Body of pancreas (tissue), 4 donors: ENCODE measurements around the gene PAM16. TPM values are rescaled to one million over a fixed set of nuclear protein-coding genes. Genes with fewer than 3 reads are reported as not detected.

Experiments used
- ATAC-seq: fragments of 150-250 bp; one replicate; pipeline ENCODE4 v1.9.1; 2016
- DNase-seq, 4 donors: peaks; one replicate each; pipeline ENCODE4 v3.0.0-alpha.2; 2019
- H3K27ac ChIP-seq, 4 donors: fragments of 200-600 bp; sonication (generic); 1 replicate in 3 of 4; 2 replicates in 1 of 4; pipeline versions ENCODE4 v1.5.1 to v1.6.1; 2016 to 2019; ENCODE audit warnings: mild to moderate bottlenecking in 1 of 4, mixed read lengths in 1 of 4, moderate library complexity in 1 of 4
- H3K27me3 ChIP-seq, 2 donors: fragments of 200-600 bp; sonication (generic); one replicate each; pipeline ENCODE4 v1.6.0; 2016; ENCODE audit warnings: mild to moderate bottlenecking in 1 of 2
- H3K36me3 ChIP-seq, 2 donors: fragments of 200-600 bp; sonication (generic); replicated peaks in 1 of 2; 2 replicates each; pipeline ENCODE4 v1.5.1; 2016; ENCODE audit warnings: low read depth in 2 of 2; ENCODE audit not compliant: insufficient read depth in 1 of 2
- H3K4me1 ChIP-seq: fragments of 200-600 bp; sonication (generic); one replicate; pipeline ENCODE4 v1.6.0; 2016
- H3K4me3 ChIP-seq, 2 donors: fragments of 200-600 bp; sonication (generic); 1 replicate in 1 of 2; 2 replicates in 1 of 2; pipeline ENCODE4 v1.5.1; 2016 to 2019
- H3K9me3 ChIP-seq, 3 donors: fragments of 200-600 bp; sonication (generic); 1 replicate in 2 of 3; 2 replicates in 1 of 3; pipeline ENCODE4 v1.5.1; 2016
- POLR2A ChIP-seq, 3 donors: fragments of 450-650 bp; IDR thresholded peaks; one replicate each; pipeline ENCODE4 v1.6.1; 2016; ENCODE audit warnings: antibody characterized with exemption in 3 of 3, mild to moderate bottlenecking in 2 of 3
- WGBS, 2 donors: methylation state at CpG; one replicate each; pipeline ENCODE4 v1.1.5; 2017; 5-methylcytosine and 5-hydroxymethylcytosine counted together
- intact Hi-C: fragments of 100-400 bp; cut with DNase I; formaldehyde crosslinking; loops from one replicate; pipeline ENCODE4 v1.15.1; 2023
- total RNA-seq, 2 donors: library from RNA; depleted of rRNA; stranded (reverse); fragments of >200 nt; gene quantifications; one replicate each; pipeline ENCODE4 v1.1.0, GENCODE V29; 2016
- TF ChIP-seq, protein P1 (sequence below), 7 experiments: fragments of 450-650 bp in 4 of 7; fragments of 200-600 bp in 3 of 7; sonication (generic) in 3 of 7; IDR thresholded peaks; one replicate each; pipeline ENCODE4 v1.5.1; 2016 to 2019; ENCODE audit warnings: antibody characterized with exemption in 7 of 7

PAM16 gene
- total RNA-seq, 2 donors from 2014 or later = 25.9 to 27.7 TPM

DNA sequence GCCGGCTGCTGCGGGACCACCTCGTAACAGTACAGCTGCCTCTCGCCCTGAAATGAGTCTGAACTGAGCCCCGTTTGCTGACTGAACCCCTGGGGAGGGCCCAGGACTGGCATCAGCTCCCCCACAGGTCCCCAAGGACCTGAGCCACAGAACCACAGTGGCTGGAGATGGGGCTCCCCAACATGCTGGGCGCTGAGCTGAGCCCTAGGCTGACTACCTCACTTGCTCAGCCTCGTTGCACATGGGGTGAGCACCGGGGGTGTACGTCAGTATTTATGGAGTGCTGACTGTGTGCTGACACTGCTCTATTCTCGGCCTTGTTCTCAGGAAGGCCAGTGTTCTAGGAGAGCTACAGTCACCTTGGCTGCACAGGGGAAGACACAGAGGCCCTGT, 13.9 kb upstream of the PAM16 start:
- no peak for DNase-seq
- no peak overlapping the region for H3K4me3 ChIP-seq
- no peak overlapping the region for H3K27ac ChIP-seq
- 93 to 100% methylated on average over 4 to 10 of the region's 10 CpGs for whole genome bisulfite sequencing, 2 donors
- H3K27me3 ChIP-seq = no peaks in the 10 kb centered on the region
- H3K4me1 ChIP-seq = no peaks in the 10 kb centered on the region
- TF ChIP-seq POLR2A (IDR thresholded peaks at IDR 0.05) = no peak
- TF ChIP-seq, protein P1, sequence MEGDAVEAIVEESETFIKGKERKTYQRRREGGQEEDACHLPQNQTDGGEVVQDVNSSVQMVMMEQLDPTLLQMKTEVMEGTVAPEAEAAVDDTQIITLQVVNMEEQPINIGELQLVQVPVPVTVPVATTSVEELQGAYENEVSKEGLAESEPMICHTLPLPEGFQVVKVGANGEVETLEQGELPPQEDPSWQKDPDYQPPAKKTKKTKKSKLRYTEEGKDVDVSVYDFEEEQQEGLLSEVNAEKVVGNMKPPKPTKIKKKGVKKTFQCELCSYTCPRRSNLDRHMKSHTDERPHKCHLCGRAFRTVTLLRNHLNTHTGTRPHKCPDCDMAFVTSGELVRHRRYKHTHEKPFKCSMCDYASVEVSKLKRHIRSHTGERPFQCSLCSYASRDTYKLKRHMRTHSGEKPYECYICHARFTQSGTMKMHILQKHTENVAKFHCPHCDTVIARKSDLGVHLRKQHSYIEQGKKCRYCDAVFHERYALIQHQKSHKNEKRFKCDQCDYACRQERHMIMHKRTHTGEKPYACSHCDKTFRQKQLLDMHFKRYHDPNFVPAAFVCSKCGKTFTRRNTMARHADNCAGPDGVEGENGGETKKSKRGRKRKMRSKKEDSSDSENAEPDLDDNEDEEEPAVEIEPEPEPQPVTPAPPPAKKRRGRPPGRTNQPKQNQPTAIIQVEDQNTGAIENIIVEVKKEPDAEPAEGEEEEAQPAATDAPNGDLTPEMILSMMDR (IDR thresholded peaks at IDR 0.05) = no peak
- intact Hi-C loops = no loop called here
- peaks cover 0 to 2% of the 10 kb centered on the region in 2 donors for H3K36me3 ChIP-seq
- ATAC-seq = no peak
- H3K9me3 ChIP-seq = no peaks in the 10 kb centered on the region

DNA sequence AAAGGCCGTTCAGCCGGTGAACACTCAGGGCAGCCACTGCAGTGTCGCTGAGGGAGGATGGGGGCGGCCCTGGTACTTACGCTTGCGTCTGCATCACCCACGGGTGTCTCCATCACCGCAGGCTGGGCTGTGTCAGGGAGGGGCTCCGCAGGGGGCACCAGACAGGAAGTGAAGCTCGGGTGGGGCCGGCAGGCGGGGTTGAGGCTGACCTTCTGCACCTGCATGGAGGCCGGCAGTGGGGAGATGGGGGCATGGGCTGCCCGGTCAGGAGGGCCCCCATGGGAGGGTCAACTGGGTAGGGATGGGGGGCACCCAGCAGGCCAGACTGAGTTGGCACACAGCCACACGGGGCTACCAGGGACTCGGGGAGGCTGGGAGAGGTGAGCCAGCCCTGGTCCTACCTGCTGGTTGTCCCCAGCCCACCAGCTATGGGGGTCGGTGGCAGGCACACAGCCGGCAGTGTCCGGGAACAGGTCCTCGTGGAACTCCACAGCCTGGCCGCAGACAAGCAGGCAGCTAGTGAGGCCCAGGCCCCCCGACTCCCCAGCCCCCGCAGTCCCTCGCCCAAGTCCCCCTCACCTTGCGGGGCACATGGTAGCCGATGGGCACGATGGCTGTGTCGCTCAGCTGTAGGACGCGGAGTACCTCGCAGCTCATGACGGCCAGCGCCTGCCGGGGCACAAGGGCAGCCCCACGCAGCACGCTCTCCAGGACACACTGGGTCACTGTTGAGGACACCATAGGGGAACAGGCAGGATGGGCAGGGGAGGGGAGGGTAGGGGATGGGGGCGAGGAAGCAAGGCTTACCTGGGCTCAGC, 13.3 kb upstream of the PAM16 start:
- WGBS, 2 donors = 76 to 87% methylated on average over 10 to 37 of the region's 37 CpGs
- intact Hi-C loops = no loop called here
- no peak overlapping the region for H3K4me3 ChIP-seq
- no peaks in the 10 kb centered on the region for H3K4me1 ChIP-seq
- no peak for ATAC-seq
- peaks cover 0 to 2% of the 10 kb centered on the region in 2 donors for H3K36me3 ChIP-seq
- TF ChIP-seq, protein P1 (IDR thresholded peaks at IDR 0.05) = no peak
- TF ChIP-seq POLR2A (IDR thresholded peaks at IDR 0.05) = no peak
- no peaks in the 10 kb centered on the region for H3K9me3 ChIP-seq
- no peaks in the 10 kb centered on the region for H3K27me3 ChIP-seq
- DNase-seq = no peak
- H3K27ac ChIP-seq = no peak overlapping the region

DNA sequence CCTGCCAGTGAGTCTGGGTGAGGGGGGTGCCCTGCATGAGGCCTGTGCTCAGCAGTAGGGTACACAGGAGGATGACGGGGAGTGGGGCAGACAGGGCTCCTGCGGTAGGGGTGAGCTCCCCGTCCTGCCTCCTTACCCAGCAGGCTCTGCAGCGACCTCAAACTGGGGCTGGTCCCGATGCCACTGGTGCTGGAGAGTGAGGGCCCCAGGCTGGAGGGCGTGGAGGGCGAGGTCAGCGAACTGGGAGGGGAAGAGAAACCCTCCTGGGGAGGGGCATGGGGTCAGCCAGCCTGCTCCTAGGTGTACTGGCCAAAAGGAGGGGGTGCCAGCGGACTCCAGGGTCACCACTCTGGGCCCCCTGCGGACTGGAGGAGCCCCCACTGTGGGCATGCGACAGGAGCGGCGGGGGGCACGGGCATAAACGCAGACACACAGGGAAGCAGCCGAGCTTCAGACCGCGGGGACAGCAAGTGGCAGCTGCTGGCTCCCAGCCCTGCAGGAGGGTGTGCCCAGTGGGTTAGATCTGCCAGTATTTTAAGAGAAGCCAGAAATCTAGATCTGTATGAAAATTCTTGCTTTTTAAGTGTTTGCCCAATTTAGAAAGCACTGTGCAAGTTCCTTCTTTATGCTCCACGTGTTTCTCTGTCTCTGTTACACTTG, 11.5 kb upstream of the PAM16 start:
- WGBS, 2 donors = 88 to 93% methylated on average over 13 to 16 of the region's 19 CpGs
- H3K4me3 ChIP-seq = no peak overlapping the region
- no peaks in the 10 kb centered on the region for H3K9me3 ChIP-seq
- no peak for DNase-seq
- ATAC-seq = no peak
- no peaks in the 10 kb centered on the region for H3K27me3 ChIP-seq
- intact Hi-C loops = no loop called here
- TF ChIP-seq POLR2A (IDR thresholded peaks at IDR 0.05) = no peak
- TF ChIP-seq, protein P1 (IDR thresholded peaks at IDR 0.05) = no peak
- H3K27ac ChIP-seq = no peak overlapping the region
- no peaks in the 10 kb centered on the region for H3K4me1 ChIP-seq
- peaks cover 0 to 2% of the 10 kb centered on the region in 2 donors for H3K36me3 ChIP-seq

DNA sequence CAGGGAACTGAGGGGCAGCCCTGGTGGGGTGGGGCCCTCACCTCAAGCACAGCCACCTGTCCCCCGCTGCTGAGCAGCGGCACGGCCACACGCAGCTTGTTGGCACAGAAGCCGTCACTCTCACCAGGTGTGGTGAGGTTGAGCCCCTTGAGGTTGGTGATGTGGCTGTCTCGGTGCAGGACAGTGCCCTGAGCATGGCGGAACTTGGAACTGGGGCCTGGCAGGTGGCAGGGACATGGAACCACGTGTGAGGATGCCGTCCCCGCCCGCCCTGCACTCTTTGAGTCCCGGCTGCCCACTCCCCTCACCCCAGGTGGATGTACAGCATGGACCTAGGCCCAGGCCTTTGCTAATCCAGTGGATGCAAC, 10.8 kb upstream of the PAM16 start:
- DNase-seq = no peak
- H3K27ac ChIP-seq = no peak overlapping the region
- TF ChIP-seq, protein P1 (IDR thresholded peaks at IDR 0.05) = no peak
- no peak for TF ChIP-seq POLR2A (IDR thresholded peaks at IDR 0.05)
- H3K9me3 ChIP-seq = no peaks in the 10 kb centered on the region
- no peaks in the 10 kb centered on the region for H3K4me1 ChIP-seq
- no peak overlapping the region for H3K4me3 ChIP-seq
- H3K36me3 ChIP-seq = peaks cover 0 to 2% of the 10 kb centered on the region in 2 donors
- no peaks in the 10 kb centered on the region for H3K27me3 ChIP-seq
- ATAC-seq = no peak
- intact Hi-C loops = loop anchor here (2.0 kb wide), 1 partner anchor 39 kb away; no protein-coding TSS in a partner anchor
- 93% methylated on average over 12 of the region's 12 CpGs; no CpG with 5 or more reads in 1 of the 2 donors for WGBS, 2 donors
